ENCODE data around the gene SRPX2. TPM values are rescaled to one million over a fixed set of nuclear protein-coding genes. Genes with fewer than 3 reads are reported as not detected.

SRPX2 gene
- total and polyA plus RNA-seq, 7 donors = 2.1 to 7.3 (median 4.9) TPM

GRCh38 chrX:100673397-100673953 is 29.5 kb downstream of the SRPX2 start:
- H3K27ac ChIP-seq = no peak overlapping the region
- no peaks in the 10 kb centered on the region for H3K9me3 ChIP-seq
- no peak overlapping the region for H3K4me3 ChIP-seq
- 49 to 80% (median 64%) methylated on average over 3 of the region's 3 CpGs for WGBS, 3 donors
- H3K27me3 ChIP-seq (ENCODE audit: insufficient read depth in 3 of 3, low read length in 2 of 3) = peaks cover 0 to 21% (median 0%) of the 10 kb centered on the region in 3 donors
- no peak for TF ChIP-seq CTCF (IDR thresholded peaks at IDR 0.05)
- no peak for DNase-seq
- intact Hi-C loops (cut with DNase I) = no loop called here
- no peak for ATAC-seq
- H3K36me3 ChIP-seq (ENCODE audit: insufficient read depth in 1 of 2, low read depth in 1 of 2) = no peaks in the 10 kb centered on the region
- H3K4me1 ChIP-seq = no peaks in the 10 kb centered on the region

- TF ChIP-seq CTCF (IDR thresholded peaks at IDR 0.05) = no peak
- no peaks in the 10 kb centered on the region for H3K9me3 ChIP-seq
- 54 to 65% (median 58%) methylated on average over 2 of the region's 2 CpGs for WGBS, 3 donors
- no peak overlapping the region for H3K4me3 ChIP-seq
- H3K36me3 ChIP-seq (ENCODE audit: insufficient read depth in 1 of 2, low read depth in 1 of 2) = no peaks in the 10 kb centered on the region
- no peak for DNase-seq
- no peak overlapping the region for H3K27ac ChIP-seq
- H3K4me1 ChIP-seq = no peaks in the 10 kb centered on the region
- ATAC-seq = no peak
- intact Hi-C loops (cut with DNase I) = no loop called here
- peaks cover 0 to 18% (median 0%) of the 10 kb centered on the region in 3 donors for H3K27me3 ChIP-seq (ENCODE audit: insufficient read depth in 3 of 3, low read length in 2 of 3)
These were observed 30.7 kb downstream of the SRPX2 start for GRCh38 chrX:100674705-100675104.

GRCh38 chrX:100677611-100678181 is 33.7 kb downstream of the SRPX2 start:
- Histone ChIP-seq H3K27ac (no peak overlapping the region), H3K27me3 (ENCODE audit: insufficient read depth in 3 of 3, low read length in 2 of 3) (peaks cover 0 to 19% (median 0%) of the 10 kb centered on the region in 3 donors), H3K4me3 (no peak overlapping the region), H3K36me3 (ENCODE audit: insufficient read depth in 1 of 2, low read depth in 1 of 2) (no peaks in the 10 kb centered on the region), H3K9me3 (no peaks in the 10 kb centered on the region), H3K4me1 (no peaks in the 10 kb centered on the region)
- TF ChIP-seq CTCF (IDR thresholded peaks at IDR 0.05) = no peak
- no peak for ATAC-seq
- intact Hi-C loops (cut with DNase I) = no loop called here
- WGBS, 3 donors = 43 to 57% (median 43%) methylated on average over 5 of the region's 5 CpGs
- DNase-seq = no peak

GRCh38 chrX:100680756-100681155 is 36.8 kb downstream of the SRPX2 start:
- no peak for TF ChIP-seq CTCF (IDR thresholded peaks at IDR 0.05)
- Histone ChIP-seq H3K36me3 (ENCODE audit: insufficient read depth in 1 of 2, low read depth in 1 of 2) (no peaks in the 10 kb centered on the region), H3K4me1 (no peaks in the 10 kb centered on the region), H3K27me3 (ENCODE audit: insufficient read depth in 3 of 3, low read length in 2 of 3) (peaks cover 0 to 10% (median 0%) of the 10 kb centered on the region in 3 donors), H3K27ac (no peak overlapping the region), H3K4me3 (no peak overlapping the region), H3K9me3 (no peaks in the 10 kb centered on the region)
- WGBS, 3 donors = 19 to 28% (median 21%) methylated on average over 2 of the region's 2 CpGs
- intact Hi-C loops (cut with DNase I) = loop anchor here in 1 of 2 donors (10.0 kb wide), 1 partner anchor 604 kb away; no protein-coding TSS in a partner anchor
- DNase-seq (no peak), ATAC-seq (no peak)

All from psoas muscle (tissue), 8 donors.